IPS-18c (cell line): ENCODE measurements around the gene NTM.

Experiments
- H3K4me3 ChIP-seq: 2 replicates; pipeline ENCODE4 v1.7.0; 2013; ENCODE audit warnings: low read depth, mild to moderate bottlenecking, low read length, moderate library complexity; ENCODE audit not compliant: insufficient read depth
- H3K9me3 ChIP-seq: one replicate; pipeline ENCODE4 v1.6.1; 2013; ENCODE audit warnings: mild to moderate bottlenecking, low read length, moderate library complexity; ENCODE audit not compliant: control insufficient read depth, insufficient read depth

NTM gene

DNA sequence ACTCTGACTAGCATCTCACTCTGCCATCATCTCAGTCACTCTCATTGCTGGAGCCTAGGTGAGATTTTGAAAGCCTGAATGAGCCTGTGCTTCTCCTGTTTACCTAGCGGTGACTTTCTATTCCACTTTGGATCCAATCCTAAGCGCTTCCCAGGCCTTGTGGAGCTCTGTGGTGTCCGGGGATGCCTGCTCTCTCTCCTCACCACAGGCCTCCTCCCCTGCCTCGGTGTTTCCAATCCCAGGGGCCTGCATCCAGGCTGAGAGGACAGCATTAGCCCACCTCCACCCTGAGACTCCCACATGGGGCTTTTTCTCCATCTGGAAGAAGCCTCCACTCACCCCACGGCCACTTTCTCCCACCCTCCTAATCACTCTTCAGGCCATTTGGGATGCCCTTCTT is 380.3 kb downstream of the NTM start:
- Histone ChIP-seq H3K4me3 (no peak overlapping the region), H3K9me3 (peaks cover 3% of the 10 kb centered on the region)

DNA sequence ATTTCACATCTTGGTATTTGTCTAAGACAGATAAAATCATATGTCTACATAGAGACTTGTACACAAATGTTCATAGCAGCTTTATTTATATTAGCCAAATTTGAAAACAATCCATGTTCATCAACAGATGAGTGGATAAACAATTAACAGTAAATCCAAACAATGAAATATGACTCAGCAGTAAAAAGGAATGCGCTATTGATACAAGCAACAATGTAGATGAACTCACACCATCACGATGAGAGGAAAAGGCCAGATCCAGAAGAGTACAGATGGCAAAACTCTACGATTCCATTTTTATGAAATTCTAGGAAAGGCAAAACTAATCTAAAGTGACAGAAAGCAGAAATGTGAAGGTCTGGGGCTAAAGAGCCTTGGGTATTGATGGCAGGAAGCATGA is 384.3 kb downstream of the NTM start:
- no peaks in the 10 kb centered on the region for H3K9me3 ChIP-seq
- H3K4me3 ChIP-seq: no peak overlapping the region

DNA sequence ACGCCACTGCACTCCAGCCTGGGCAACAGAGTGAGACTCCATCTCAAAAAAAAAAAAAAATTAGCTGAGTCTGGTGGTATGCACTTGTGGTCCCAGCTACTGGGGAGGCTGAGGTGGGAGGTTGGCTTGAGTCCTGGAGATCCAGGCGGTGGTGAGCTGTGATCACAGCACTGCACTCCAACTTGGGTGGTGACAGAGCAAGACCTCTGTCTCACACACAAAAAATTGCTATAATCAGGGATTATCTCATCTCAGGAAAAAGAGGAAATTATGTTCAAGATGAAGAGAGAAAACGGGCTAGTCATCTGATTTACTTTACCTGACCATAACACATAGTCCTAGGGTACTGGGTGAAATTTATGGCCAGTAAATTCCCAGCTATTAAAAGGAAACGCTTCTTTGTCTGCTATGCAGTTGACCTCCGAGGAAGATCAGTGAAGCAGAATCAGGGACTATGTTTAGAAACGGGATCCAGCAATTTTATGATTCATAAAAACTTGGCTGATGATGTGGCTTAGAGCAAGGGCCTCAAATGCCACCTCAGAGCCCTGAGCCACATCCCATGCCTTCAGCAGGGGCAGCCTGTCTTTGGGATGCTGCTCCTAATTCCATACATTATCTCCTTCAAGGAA is 386.2 kb downstream of the NTM start:
- Histone ChIP-seq H3K4me3 (no peak overlapping the region), H3K9me3 (no peaks in the 10 kb centered on the region)

DNA sequence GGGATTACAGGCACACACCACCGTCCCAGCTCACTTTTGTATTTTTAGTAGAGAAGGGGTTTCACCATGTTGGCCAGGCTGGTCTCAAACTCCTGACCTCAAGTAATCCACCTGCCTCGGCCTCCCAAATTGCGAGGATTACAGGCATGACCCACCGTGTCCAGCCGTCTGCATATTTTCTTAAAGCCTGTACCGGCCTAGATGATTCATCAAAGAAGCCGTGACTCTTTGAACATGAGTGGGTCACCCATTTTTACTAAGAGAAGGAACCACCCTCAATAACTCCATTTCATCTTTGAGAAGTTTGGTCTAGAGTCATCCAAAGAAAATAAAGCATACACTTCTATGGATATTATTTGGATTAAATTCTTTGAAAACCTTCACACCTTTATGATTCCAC is 388.3 kb downstream of the NTM start:
- Histone ChIP-seq H3K9me3 (no peaks in the 10 kb centered on the region), H3K4me3 (no peak overlapping the region)

- Histone ChIP-seq H3K4me3 (no peak overlapping the region), H3K9me3 (no peaks in the 10 kb centered on the region)
These were observed 388.7 kb downstream of the NTM start for GRCh38 chr11:131759140-131759539.

DNA sequence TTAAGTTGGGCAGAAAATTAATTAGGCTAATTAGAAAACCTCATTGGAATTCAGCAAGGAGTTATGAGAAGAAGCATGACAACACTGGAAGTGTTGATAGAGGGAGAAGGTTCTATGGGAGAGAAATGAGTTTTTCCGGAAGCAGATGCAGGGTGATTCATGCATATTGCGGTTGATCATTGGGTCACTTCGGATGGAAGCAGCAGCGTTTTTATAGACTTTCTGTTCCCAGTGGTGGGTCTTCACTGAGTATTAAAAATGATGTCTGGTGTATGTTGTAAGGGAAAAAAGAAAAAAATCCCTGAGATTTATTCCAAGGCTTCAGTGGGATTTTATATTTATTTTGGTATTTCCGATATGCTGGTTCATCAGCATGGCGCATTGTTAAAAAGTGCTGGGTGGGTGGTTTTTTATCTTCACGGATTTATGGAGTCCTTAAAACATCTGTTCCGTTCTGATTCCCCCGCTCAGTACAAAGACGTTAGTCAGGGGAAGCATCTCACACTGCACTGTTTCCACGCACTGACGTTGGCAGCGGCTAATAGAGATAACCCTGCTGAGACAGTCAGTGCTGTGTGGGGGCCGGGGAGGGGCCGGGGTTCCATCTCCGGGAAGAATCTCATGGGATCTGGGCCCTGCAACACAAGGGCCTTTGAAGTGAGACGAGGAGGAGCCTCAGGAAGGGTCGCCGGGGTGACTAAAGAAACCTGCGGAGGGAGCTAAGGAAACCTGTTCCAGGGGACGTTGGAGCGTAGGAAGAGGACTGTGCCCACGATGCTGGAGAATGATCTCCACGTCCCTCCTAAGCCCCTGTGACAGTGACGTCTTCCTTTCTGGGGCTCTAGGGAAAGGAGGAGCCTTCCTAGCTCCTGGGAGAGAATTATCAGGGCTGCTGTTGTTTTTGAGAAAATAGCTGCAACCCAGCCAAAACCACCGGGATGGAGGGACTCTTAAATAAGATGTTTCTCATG is 390.0 kb downstream of the NTM start:
- Histone ChIP-seq H3K4me3 (no peak overlapping the region), H3K9me3 (no peaks in the 10 kb centered on the region)

DNA sequence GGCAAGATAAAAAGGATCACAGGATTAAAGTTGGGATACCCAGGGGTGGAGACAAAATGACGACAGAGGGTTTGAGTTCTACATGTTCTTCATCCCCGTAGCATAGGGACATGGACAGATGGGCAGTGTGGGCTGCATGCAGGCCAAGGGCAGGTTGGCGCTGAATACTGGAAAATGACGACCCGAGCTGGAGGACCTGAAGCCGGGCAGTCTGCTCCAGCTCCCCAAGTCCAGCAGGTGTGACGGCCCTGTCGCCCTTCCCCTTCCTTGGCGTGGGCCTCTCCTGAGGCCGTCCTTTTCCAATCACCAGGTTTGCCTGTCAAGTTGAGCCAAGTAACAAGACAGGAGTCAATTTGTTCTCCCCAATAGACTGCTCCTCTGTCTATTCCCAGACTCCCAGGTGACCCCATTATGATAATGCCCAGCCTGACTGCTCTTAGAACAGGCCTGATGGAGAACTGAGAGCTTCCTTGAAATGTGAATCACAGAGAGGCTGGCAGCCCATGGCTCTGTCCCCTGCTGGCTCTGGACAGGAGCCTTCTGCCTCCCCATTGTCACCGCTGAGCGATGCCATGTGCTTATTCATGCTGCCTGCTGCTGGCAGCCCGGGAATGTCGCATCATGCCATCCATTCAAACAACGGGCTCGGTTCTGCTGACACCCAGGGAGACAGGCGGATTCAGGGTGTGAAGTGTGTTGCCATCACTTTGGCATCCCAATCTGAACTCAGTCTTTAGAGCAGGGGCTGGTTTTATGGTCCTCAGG is 392.1 kb downstream of the NTM start:
- H3K4me3 ChIP-seq: no peak overlapping the region
- H3K9me3 ChIP-seq: no peaks in the 10 kb centered on the region

- no peaks in the 10 kb centered on the region for H3K9me3 ChIP-seq
- H3K4me3 ChIP-seq: no peak overlapping the region
These were observed 392.9 kb downstream of the NTM start for GRCh38 chr11:131763193-131763890.

- Histone ChIP-seq H3K4me3 (no peak overlapping the region), H3K9me3 (no peaks in the 10 kb centered on the region)
These were observed 393.7 kb downstream of the NTM start for GRCh38 chr11:131764126-131764525.

DNA sequence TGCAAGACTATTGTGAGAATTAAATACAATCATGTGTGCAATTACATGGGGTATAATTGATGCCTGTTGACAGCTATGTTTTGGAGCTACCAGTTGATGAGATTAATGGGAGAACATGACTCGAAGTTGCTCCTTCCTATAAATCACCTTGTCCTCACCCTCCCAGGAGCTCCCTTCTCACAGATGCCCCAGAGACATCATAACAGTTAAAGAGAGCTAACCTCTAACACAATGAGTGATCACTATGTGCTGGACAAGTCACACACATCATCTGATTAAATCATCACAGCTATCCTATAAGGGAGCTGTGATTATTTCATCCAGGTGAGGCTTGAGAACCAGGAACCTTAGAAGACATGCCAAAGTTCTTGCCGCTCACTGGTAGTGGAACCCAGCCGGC is 394.2 kb downstream of the NTM start:
- Histone ChIP-seq H3K9me3 (no peaks in the 10 kb centered on the region), H3K4me3 (no peak overlapping the region)

DNA sequence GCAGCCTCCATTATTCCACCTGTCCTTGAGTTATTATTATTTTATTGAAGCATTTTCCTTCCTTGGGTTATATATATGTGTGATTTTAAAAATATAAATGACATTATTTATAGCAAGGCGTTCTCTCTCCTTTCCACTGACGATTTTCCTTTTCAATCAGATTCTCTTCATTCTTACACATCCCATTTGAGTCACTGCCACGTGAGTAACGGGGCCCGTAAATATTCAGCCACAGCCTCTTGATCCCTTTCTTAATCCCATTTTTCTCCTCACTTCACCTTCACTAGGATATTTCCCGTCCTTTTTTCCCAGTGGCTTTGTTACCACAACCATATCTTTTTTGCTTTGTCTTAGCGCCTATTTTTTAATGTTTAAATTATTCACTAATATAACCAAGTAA is 396.2 kb downstream of the NTM start:
- Histone ChIP-seq H3K4me3 (no peak overlapping the region), H3K9me3 (no peaks in the 10 kb centered on the region)

- no peak overlapping the region for H3K4me3 ChIP-seq
- no peaks in the 10 kb centered on the region for H3K9me3 ChIP-seq
These were observed 397.0 kb downstream of the NTM start for GRCh38 chr11:131767421-131767820.

GRCh38 chr11:131770801-131771200 is 400.4 kb downstream of the NTM start:
- H3K4me3 ChIP-seq: no peak overlapping the region
- H3K9me3 ChIP-seq: no peaks in the 10 kb centered on the region

GRCh38 chr11:131771471-131771870 is 401.1 kb downstream of the NTM start:
- no peak overlapping the region for H3K4me3 ChIP-seq
- no peaks in the 10 kb centered on the region for H3K9me3 ChIP-seq

GRCh38 chr11:131773626-131774025 is 403.2 kb downstream of the NTM start:
- no peaks in the 10 kb centered on the region for H3K9me3 ChIP-seq
- no peak overlapping the region for H3K4me3 ChIP-seq

DNA sequence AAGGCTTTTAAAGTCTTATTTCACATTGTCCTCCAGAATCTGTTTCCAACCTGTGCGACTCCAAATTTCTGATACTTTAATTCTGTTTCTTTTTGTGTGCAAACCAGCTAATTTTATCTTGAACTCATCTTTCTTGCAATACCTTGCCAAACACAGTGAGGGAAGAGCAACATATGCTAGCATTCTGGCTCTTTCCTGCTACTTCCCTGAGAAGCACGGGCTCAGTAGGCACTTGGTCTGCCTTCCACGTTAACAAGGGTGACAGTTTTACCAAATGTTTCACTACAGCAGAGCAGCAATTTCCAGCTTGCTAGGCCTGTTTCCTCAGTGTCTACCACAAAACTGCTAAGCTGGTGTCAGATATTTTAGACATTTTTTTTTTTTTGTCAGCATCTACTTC is 405.8 kb downstream of the NTM start:
- H3K9me3 ChIP-seq: no peaks in the 10 kb centered on the region

DNA sequence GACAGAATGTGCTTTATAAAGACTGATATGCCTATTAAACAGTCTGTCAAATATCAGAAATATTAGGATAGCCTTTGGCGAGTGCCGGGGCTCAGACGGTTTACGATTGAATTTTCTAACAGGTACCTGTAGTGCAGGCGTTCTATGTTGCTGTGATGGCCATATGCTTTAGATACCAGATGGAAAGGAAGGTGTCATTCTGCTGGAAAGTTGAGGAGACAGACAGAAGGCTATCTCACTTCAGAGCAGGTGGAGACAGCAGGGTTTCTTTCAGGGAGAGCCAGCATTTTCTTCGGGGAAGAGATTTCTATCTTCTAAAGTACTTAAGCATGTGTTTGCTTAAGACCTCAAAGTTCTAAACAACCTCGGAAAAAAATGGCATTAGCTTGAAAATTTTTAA is 415.4 kb downstream of the NTM start:
- Histone ChIP-seq H3K9me3 (no peaks in the 10 kb centered on the region), H3K4me3 (no peak overlapping the region)

More for the DNA sequence above, 405.8 kb downstream of the NTM start:
- H3K4me3 ChIP-seq: no peak overlapping the region
